ENCODE results near the gene HOXB6. TPM values are rescaled to one million over a fixed set of nuclear protein-coding genes. Genes with fewer than 3 reads are reported as not detected.

The HOXB6 gene
- total RNA-seq, 1 donor from 2014 or later: 0.83 TPM

DNA sequence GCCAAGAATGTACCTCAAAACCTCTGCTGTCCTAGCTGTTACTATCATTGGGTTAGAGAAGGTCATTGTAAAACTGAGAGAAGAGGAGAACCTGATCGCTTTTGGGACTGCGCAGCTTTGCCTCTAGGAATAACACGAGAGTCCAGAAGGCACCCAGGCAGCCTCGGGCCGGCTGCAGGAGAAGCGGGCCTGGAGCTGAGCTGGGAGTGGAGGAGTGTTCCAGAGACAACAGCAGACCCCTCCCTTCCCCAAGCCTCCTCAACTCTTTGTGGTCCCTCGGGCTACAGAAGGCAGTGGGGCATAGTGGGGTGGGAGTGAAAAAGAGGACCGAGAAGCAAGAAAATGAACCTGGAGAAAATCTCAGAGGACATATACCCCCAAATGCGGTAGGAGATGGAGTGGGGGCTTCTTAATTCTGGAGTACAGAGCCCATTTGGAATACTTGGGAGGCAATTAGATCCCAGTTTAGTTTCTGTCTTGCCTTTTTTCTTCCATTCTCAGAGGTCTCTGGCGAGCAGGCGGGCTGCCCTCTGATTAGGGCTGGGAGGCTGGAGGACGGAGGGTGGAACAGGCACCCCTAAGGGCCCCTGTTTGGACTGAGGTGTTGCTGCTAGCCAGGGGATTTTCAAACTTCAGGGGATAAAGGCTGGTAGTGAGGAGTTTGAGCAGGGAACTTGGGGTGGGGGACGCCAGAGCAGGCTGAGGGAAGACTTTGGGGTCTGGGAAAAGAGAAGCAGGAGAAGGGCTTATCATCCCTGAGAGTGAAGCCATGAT, 46.5 kb downstream of the HOXB6 start:
- DNase-seq (ENCODE audit: low spot score) (no peak), ATAC-seq (no peak)

DNA sequence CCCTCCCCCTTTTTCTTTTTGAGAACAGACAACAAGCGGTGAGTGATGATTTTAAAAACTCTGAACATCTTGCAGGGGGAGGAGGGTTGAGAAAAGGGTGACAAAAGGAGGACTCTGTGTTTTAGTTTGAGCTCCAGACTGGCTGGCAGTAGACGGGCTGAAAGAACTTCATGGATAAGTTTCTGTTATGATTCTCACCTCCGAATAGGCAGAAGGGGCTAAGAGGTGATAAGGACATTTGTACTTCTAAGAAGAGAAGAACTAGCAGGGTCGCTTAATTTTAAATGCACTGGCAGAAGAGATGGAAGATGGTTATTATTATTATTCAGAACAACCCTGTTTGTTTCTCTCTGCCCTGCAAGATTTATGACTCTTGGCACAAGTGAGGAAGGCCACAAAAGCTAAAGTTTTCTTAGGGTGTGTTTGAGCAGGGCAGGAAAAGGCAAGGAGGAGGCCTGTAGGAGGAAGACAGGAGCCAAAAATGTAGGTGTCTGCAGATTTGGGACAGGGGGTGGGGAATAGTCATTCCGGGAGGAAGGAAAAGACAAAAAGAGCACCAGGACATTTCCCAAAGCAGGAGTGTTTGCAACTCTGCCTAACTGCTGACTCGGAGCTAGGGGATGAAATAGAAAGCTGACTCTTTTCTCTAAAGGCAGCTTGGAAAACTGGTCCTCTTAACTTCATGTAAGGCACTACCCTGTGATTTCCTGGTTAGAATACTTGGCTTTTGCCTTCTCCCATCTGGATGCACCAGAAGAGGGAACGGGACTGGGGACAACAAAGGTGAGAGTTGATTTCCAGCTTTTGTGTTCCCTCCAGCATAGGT, 48.0 kb downstream of the HOXB6 start:
- ATAC-seq (peak; percentile 25), DNase-seq (ENCODE audit: low spot score) (no peak)

DNA sequence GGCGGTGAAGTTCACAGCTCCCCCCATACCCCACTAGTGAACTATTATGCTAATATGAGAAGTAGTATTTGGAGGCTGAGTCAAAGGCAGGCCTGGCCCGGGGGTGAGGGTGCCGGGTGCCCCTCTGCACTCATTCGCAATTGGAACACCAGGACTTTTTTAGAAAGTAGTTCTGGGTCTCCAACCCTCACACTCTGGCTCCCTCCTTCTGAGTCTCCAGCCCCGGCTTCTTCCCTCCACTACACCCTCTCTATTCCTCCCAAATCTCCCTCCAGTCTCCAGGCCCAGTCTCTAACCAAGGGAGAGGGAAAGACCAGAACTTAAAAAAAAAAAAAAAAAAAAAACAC, 48.6 kb downstream of the HOXB6 start:
- ATAC-seq (no peak), DNase-seq (ENCODE audit: low spot score) (no peak)

DNA sequence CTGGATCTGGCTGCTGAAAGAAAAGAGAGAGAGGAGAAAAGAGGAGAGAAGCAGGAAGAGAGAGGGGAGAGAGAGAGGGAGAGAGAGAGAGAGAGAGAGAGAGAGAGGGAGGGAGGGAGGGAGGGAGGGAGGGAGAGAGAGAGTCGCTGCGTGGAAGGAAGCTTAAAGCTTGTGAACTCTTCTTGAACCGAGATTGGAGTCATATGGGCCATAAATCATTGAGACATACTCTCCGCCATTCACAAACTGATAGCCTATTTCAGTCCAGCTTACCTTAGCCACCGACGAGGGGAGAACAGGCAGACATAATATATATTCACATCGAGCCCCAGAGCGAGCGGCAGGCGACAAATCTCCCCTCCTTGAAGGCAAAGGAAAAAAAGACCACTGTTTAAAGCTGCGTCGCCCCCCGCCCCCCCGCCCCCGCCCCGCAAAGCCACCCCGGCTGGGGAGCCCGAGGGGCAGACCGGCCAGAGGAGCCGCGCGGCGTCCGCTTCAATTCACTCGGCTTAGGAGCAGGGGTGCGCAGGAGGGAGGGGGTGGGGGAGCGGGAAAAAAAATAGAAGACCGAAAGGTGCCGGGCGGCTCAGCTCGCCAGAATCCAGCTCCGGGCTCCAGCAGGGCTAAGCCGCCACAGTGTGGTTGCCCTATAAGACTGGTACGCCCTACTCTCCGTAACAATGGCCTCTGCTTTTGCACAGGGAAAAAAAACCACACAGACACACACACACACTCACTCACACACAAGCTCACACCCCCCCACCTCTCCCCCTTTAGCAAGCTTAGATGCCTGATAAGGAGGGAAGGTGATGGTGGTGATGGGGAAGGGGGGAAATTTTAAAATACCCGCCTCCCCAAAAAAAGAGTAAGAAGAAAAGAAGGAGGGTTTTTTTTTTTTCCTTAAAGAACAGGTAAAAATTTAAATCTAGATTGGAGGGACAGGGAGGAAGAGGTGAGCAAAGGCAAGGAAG, 49.2 kb downstream of the HOXB6 start:
- DNase-seq (ENCODE audit: low spot score) (no peak), ATAC-seq (peak; percentile 42)

DNA sequence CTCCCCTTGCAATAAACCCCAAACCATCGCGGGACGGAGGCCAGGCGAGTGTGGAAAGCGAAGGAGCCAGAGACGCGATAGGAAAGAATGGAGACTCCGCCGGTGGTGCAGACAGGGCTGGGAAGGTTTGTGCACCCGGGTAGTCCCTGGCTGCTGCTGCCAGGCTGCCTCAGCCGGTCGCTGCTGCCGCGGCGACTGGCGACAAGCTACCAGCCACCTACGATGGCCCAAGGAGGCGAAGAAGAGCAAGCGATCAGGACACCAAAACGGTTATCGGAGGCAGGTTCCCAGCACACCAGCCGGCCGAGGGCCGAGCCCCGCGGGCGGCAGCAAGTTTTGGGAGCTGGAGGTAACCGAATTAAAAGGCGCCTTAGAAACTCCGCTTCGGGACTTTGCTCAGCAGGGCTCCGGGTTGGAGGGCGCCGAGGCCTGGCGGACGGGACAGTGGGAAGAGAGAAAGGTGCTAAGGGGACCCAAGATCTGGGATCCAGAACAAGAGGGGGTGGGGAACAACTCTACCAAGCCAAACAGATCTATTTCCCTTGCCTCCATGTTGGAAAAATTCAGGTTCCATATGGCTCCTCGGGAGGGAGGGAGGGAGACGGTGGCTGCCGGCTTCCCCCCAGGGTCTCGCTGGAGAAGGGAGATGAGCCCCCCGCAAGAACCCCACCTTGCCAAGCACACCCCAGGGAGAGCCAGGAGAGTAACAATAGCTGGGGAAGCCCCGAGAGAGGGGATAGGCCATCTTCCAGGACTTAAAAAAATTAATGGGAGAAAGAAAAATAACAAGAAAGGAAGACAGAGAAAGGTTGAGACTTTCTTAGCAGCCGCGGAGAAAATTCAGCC, 50.2 kb downstream of the HOXB6 start:
- DNase-seq (ENCODE audit: low spot score): no peak
- no peak for ATAC-seq

DNA sequence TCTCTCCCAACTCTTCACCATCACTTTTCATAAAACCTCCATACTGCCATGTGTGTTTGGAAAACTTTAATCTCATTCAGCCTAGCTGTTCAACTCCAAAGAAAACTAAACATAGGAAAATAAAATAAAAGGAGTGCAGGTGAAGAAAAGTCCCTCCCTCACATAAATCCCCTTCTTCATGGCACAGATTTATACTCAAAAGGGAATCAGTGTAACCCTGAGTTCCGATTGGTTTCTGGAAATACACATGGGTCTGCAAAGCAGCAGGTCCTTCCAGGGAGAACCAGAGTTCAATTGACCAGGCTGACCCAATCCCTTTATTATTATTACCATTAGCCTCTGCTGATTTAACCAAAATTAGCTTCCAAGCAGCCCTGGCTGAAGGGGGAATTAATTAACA, 51.0 kb downstream of the HOXB6 start:
- DNase-seq (ENCODE audit: low spot score) (no peak), ATAC-seq (no peak)

DNA sequence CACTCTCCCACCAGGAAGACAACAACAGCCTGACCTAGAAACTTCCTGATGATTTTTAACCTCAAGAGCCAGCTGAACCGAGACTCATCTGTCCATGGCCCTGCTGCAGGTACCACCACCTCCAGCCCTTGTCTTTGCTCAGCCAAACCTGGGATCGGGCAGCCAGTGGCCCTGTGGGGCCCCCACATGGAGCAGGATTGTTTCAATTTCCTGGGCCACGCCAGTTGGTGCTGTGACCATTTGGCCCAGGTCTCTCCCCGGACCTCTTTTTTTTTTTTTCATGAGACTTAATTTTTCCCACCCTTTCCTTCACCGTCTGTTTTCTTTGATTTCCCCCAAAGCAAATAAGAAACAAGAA, 51.6 kb downstream of the HOXB6 start:
- ATAC-seq (no peak), DNase-seq (ENCODE audit: low spot score) (no peak)

DNA sequence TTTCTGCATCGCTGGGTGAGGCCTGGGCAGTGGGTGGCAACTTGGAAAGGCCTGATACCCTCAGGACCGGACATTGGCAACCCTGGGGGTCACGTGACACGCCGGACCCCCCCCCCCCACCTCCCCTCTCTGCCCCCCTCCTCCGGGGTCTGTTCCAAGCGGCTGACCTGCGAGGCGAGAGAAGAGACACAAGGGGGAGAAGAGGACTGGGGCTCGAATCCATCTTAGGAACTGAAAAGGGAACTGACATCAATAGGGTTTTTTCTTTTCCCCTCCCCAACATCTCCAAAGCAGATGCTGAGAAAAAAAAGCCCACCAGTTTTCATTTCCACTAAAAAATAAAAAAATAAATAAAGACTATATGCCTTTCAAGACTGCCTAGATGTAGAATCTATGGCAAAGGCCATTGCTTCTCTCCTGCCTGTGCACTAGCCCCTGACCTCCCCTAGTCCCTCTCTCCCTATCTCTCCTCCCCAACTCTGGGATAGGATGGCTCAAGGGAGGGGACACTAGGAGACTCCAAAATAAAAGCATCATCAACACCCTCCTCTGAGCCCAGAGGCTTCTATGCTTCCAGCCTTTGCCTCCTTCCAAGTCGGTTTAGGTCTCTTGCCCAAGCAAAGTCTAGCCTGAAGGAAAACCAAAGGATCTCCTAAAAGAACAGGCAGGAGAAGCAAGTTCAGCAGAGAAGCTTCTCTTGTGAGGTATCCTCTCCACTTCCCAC, 52.2 kb downstream of the HOXB6 start:
- ATAC-seq: no peak
- no peak for DNase-seq (ENCODE audit: low spot score)

DNA sequence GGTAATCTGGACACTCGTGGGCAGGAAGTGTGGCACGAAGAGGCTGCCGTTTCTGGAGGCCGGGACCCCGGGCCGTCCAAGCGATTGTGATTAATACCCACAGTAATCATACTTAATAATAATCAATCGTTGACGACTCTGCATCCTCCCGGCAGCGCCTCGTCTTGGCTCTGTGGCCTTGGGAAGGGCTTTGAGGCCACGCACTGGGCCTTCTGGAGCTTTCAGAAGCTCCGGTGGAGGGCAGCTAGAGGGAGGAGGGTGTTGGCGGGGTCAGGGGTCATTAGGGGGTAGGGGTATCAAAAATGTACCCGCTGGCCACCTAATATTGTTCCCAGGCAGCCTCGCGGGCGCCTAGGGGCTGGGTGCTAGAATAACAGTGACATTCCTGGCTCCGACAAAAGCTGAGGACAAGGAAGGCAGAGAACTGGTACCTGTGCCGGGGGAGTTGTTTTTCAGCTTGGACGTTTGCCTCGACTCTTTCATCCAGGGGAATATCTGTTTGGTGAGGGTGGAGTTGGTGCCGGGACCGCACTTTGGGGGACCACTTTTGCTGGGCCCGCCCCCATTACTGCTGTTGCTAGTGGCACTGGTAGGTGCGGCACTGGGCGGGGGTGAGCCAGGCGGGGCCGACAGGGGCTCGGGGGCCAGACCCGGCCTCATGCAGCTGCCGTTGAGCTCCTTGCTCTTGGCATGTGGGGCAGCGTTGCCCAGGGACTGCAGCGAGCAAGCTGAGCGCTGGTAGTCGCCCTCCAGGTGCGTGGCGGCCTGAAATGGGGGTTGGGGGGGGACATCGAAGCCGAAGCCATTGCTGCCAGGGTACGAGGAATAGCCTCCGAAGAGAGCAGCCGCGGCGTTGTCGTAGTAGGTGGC, 53.0 kb downstream of the HOXB6 start:
- DNase-seq (ENCODE audit: low spot score): no peak
- ATAC-seq: no peak

DNA sequence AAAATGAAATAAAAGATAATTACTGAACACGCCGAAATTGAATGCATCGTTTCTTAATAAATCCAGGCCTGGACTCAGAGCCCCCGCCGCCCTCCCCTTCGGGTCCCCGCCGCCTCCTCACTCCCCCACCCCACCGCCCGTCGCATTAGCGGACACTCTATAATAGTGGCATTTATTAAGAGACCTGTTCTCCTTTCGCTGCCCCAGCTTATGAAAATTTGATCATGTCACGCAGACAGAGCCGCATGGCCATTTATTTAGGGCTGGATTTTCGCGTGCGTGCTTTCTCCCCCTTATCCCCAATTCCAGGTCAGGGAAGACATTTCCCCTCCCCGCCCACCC, 53.6 kb downstream of the HOXB6 start:
- DNase-seq (ENCODE audit: low spot score) (no peak), ATAC-seq (no peak)

DNA sequence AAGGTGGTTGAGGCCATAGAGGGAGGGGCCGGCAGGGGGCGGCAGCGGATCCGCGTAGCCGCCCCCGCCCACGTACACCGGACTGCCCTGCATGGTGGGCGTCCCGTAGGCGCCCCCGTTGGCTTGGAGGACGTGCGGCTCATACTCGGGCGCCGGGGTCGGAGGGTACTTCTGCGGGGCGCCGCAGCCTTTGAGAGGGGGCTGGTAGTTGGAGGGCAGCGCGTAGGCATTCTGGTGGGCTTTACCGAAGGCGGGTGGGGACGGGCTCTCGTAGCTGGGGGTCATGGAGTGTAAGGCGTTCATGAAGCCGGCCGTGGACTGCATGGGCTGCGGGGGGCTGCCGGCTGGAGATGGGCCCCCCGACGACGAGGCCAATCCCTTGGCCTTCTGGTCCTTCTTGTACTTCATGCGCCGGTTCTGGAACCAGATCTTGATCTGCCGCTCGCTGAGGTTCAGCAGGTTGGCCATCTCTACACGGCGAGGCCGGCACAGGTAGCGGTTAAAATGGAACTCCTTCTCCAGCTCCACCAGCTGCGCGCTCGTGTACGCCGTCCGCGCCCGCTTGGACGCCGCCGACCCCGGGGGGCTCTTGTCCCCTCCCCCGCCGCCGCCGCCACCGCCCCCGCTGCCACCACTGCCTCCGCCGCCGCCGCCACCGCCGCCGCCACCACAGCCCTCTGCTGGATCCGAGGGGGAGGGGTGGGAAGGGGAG, 54.1 kb downstream of the HOXB6 start:
- ATAC-seq: no peak

DNA sequence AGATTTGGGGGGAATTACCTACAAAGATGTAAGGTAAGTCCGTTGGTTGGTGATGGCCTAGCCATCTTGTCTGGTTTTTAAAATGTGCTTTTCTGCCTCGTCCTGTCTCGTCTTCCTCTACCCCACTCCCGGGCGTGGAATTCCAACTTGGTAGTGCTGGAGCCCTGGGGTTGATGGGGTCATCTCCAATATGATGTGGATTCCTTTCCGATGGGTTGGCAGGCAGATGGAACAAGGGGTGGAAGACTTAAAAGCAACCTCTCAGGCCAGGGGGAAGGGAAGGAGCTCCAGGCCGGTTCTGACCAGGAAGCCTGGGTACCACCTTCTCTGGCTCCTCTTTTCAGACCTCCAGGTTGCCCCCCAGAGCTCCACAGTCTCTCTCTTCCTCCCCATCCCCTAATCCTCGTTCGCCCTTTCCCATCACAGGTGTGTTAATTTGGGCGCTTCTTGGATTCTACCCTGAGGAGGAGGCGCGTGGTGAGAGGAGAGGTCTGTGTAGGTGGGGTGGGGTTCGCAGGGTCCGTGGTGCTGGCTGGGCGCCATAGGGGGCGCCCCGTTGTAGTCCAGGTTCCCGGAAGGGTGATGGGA, 54.8 kb downstream of the HOXB6 start:
- ATAC-seq: no peak
- DNase-seq (ENCODE audit: low spot score): no peak

More for the DNA sequence above, 54.1 kb downstream of the HOXB6 start:
- DNase-seq (ENCODE audit: low spot score): no peak

DNA sequence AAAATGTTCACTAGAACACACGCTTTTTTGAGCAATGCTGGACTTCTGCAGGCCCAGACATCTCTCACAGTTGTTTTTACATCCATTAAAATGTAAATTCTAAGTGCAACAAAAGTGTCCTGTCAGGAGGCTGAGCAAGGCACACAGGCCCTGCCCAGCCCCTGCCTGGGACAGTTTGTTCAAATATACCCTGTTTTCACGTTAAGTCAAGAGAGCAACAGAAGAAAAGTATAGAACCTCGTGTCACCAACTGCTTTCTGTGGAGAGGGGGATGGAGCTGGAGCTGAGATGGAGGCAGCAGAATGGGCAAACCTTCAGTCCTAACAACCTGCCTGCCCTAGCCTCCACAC, 55.5 kb downstream of the HOXB6 start:
- DNase-seq (ENCODE audit: low spot score) (no peak), ATAC-seq (no peak)

DNA sequence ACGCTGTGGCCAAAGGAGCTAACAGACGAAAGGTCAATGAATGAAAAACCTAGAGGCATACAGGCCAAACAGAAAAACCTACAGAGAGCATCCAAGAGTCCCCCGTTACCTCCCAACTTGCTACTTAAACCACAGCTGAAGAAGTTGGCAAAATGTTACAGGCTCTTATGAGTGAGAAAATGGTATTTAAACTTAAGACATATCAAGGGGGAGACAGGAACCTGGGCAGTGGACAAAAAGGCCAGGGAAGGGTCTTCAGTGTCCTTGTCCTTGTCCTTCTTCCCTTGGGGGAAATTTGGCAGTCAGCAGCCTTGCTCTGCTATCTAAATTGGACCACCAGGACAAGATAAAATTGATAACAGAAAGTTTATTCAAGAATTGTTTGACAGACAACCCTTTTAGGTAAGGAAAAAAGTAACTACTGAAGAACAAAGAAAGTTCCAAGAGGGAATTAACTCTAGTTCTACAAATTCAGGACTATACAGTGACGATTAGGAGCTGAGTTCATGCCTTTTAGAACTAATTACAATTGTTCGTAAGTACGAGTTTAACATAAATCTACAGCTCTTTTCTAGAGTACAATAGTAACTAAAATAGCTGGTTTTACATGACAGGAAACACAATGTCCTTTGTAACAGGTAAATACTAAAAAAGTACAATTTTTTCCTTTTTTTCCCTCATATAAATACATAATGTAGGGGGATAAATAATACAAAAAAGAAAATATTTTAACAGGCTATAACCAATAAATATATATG, 56.1 kb downstream of the HOXB6 start:
- ATAC-seq (no peak), DNase-seq (ENCODE audit: low spot score) (no peak)

DNA sequence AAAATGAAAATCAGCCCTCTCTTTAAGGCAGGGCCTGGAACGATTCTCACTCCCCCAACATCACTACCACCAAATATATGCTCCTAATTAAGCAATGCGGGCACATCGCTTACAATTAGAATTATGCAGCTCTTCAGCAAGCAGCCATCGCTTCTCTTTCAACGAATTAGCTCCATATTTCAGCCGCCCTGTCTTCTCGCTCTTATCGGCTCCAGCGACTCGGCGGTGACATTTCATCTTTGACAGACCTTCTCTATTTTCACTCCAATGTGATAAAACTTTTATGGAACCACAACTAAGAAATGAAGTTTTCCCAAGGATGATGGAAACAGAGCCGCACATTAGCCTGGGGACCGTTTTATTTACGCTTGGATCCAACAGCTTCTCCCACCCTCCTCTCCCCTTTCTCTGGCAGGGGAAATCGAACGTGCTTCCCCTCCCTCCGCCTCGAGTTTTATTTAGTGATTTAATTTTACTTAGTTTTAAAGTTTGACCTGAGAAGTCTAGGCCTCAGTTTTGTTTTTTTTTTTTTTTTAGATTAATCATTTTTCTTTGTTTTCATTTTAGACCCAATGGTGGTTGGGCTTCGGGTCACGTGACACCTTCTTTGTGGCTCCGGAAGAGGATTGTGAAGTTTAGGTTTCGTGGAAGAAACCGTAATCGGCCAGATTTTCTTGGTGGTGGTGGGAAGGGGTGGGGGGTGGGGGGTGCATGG, 56.8 kb downstream of the HOXB6 start:
- no peak for DNase-seq (ENCODE audit: low spot score)

DNA sequence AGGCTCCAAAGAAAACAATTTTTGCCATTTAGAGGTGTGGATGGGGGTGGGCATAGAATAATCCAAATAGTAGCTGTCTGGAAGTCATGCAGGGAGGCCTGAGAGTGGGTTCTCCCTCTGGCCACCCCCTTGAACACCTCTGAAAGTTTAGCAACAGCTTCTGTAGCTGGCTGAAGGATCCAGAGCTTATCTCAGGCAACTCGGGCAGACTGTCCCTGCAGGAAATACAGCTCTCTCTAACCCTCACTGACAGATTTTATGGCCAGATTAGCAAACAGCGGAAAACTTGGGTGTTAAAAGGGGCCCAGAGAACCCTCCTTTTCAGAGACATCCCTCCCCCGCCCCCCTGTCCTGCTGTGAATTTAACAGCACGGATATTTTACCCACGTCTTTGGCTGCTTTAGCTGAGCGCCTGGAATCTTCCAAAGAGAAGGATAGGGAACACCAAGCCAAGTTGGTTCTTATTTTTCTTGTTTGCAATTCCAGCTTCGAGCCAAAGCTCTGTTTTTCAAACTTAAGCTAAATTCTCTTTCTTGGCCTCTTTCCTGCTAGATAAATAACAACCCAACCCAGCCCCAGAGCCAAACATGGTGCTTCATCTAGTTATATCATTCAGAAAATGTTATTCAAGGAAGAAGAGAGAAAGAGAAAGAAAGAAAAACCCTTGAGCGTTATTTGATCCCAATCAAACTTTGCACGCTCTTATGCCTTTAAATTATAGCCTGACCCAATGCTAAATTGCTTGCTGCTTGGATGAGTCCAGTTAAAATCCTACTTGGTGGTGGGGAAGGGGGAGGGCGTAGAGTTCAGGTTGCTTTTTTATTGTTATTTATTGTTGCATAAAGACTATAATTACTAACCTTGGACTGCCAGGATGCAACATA, 57.6 kb downstream of the HOXB6 start:
- ATAC-seq: no peak
- no peak for DNase-seq (ENCODE audit: low spot score)

More for the DNA sequence above, 56.8 kb downstream of the HOXB6 start:
- ATAC-seq: no peak

All from left lobe of liver (tissue), 2 donors.